ENCODE data around the gene POLR3B. TPM values are rescaled to one million over a fixed set of nuclear protein-coding genes. Genes with fewer than 3 reads are reported as not detected.

Gene POLR3B
- total RNA-seq, 1 experiment from 2014 or later: 10.7 TPM

GRCh38 chr12:106480251-106480650 is 122.7 kb downstream of the POLR3B start:
- ChIA-PET POLR2A (no interaction called here), RAD21 (ENCODE audit: low non-redundant PET in 1 of 2, low total read pairs in 2 of 2, uncharacterized antibody in 2 of 2, unreplicated experiment in 2 of 2) (no interaction called here), CTCF (no interaction called here)
- Histone ChIP-seq H3K4me2 (ENCODE audit: low read length) (no peak overlapping the region), H3K4me1 (ENCODE audit: control insufficient read depth in 1 of 2, insufficient read depth in 2 of 2, low read length in 2 of 2) (no peaks in the 10 kb centered on the region), H3K9me3 (ENCODE audit: control insufficient read depth in 1 of 2, insufficient read depth in 1 of 2, low read depth in 1 of 2, low read length in 2 of 2) (no peaks in the 10 kb centered on the region), H3K9me2 (ENCODE audit: insufficient read depth) (no peaks in the 10 kb centered on the region), H4K20me1 (ENCODE audit: insufficient read depth) (no peaks in the 10 kb centered on the region), H3K4me3 (replicated peaks in 1 of 2; ENCODE audit: low read depth in 1 of 2, low read length in 2 of 2) (no peak overlapping the region), H3K27me3 (ENCODE audit: insufficient read depth, low read length) (no peaks in the 10 kb centered on the region), H3K79me2 (ENCODE audit: insufficient read depth, low read length) (no peaks in the 10 kb centered on the region), H2AFZ (ENCODE audit: low read depth, low read length, poor library complexity, severe bottlenecking) (no peak overlapping the region), H3K9ac (ENCODE audit: low read length) (no peak overlapping the region), H3K27ac (ENCODE audit: low read depth, low read length) (no peak overlapping the region), H3K36me3 (ENCODE audit: control insufficient read depth in 1 of 2, insufficient read depth in 2 of 2, low read length in 2 of 2) (no peaks in the 10 kb centered on the region)
- intact Hi-C loops (cut with micrococcal nuclease): no loop called here
- ATAC-seq: no peak
- DNase-seq (ENCODE audit: low read depth, low spot score): no peak
- no TSS peak for BruUV-seq (replicated peaks)
- no peak for TF ChIP-seq POLR2AphosphoS5 (IDR thresholded peaks at IDR 0.05; ENCODE audit: low read depth, low read length)
- no peak for TF ChIP-seq SP1 (IDR thresholded peaks at IDR 0.05; ENCODE audit: low read depth)
- TF ChIP-seq ATF3 (IDR thresholded peaks at IDR 0.05): no peak
- TF ChIP-seq EGR1 (IDR thresholded peaks at IDR 0.05; ENCODE audit: low read depth): no peak
- TF ChIP-seq REST (IDR thresholded peaks at IDR 0.05; ENCODE audit: low read depth): no peak
- no peak for TF ChIP-seq POLR2A (IDR thresholded peaks at IDR 0.05; ENCODE audit: borderline replicate concordance, extremely low read depth, insufficient read depth, insufficient read length)
- TF ChIP-seq SIN3A (IDR thresholded peaks at IDR 0.05; ENCODE audit: low read depth): no peak
- no peak for TF ChIP-seq ELF1 (IDR thresholded peaks at IDR 0.05; ENCODE audit: borderline replicate concordance, low read depth)
- TF ChIP-seq RAD21 (IDR thresholded peaks at IDR 0.05; ENCODE audit: low read depth): no peak
- no peak for TF ChIP-seq FOSL1 (IDR thresholded peaks at IDR 0.05; ENCODE audit: low read depth)
- TF ChIP-seq MAX (IDR thresholded peaks at IDR 0.05): no peak
- no peak for TF ChIP-seq ZNF274 (IDR thresholded peaks at IDR 0.05; ENCODE audit: low read depth, low read length)
- TF ChIP-seq JUND (IDR thresholded peaks at IDR 0.05): no peak
- TF ChIP-seq CEBPB (IDR thresholded peaks at IDR 0.05; ENCODE audit: low read depth): no peak

Data from HCT116 (cell line).